Measurements from ENCODE around the gene KCNH1. TPM values are rescaled to one million over a fixed set of nuclear protein-coding genes. Genes with fewer than 3 reads are reported as not detected.

The KCNH1 gene
- total RNA-seq, 1 experiment from 2014 or later: not detected

DNA sequence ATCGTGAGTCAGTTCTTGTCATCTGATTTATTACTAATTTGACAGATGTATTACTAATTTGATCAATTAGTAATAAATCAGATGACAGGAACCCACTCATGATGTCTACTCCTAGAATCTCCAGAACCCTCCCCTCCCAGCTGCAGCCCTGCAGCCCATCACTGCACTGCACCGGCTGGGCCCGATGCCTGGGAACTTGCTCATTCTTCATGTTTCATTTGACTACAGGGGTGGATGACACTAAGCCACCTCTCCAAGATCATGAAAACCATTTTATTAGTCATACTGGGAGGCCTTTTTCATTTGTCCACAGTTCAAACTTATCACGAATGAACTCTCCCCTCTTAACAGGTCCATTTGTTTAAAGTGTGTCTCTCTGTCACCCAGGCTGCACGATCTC is 41.0 kb downstream of the KCNH1 start (continued):
- TF ChIP-seq ZBTB33 (IDR thresholded peaks at IDR 0.05; ENCODE audit: extremely low read depth, insufficient replicate concordance, low read length): no peak
- TF ChIP-seq TCF7L2 (IDR thresholded peaks at IDR 0.05; ENCODE audit: borderline replicate concordance, extremely low read depth, insufficient read depth, insufficient read length): no peak

GRCh38 chr1:211091867-211092266 is 42.1 kb downstream of the KCNH1 start:
- Histone ChIP-seq H3K27ac (ENCODE audit: low read depth, low read length) (no peak overlapping the region), H3K79me2 (ENCODE audit: insufficient read depth, low read length) (no peaks in the 10 kb centered on the region), H3K9ac (ENCODE audit: low read length) (no peak overlapping the region), H2AFZ (ENCODE audit: low read depth, low read length, poor library complexity, severe bottlenecking) (no peak overlapping the region), H3K27me3 (ENCODE audit: insufficient read depth, low read length) (peaks cover 47% of the 10 kb centered on the region), H3K9me2 (ENCODE audit: insufficient read depth) (no peaks in the 10 kb centered on the region), H3K4me2 (ENCODE audit: low read length) (no peak overlapping the region), H3K4me1 (ENCODE audit: control insufficient read depth in 1 of 2, insufficient read depth in 2 of 2, low read length in 2 of 2) (no peaks in the 10 kb centered on the region), H3K36me3 (ENCODE audit: control insufficient read depth in 1 of 2, insufficient read depth in 2 of 2, low read length in 2 of 2) (no peaks in the 10 kb centered on the region), H4K20me1 (ENCODE audit: insufficient read depth) (no peaks in the 10 kb centered on the region), H3K4me3 (replicated peaks in 1 of 2; ENCODE audit: low read depth in 1 of 2, low read length in 2 of 2) (no peak overlapping the region), H3K9me3 (ENCODE audit: control insufficient read depth in 1 of 2, insufficient read depth in 1 of 2, low read depth in 1 of 2, low read length in 2 of 2) (no peaks in the 10 kb centered on the region)
- no TSS peak for BruUV-seq (replicated peaks)
- POLR2A ChIA-PET: no interaction called here
- intact Hi-C loops (cut with micrococcal nuclease): no loop called here
- ATAC-seq (no peak), DNase-seq (ENCODE audit: low read depth, low spot score) (no peak)
- RAD21 ChIA-PET (ENCODE audit: low non-redundant PET in 1 of 2, low total read pairs in 2 of 2, uncharacterized antibody in 2 of 2, unreplicated experiment in 2 of 2): no interaction called here
- CTCF ChIA-PET: no interaction called here
- TF ChIP-seq YY1 (IDR thresholded peaks at IDR 0.05; ENCODE audit: extremely low read depth, insufficient replicate concordance, low read depth, low read length): no peak
- no peak for TF ChIP-seq SRF (IDR thresholded peaks at IDR 0.05; ENCODE audit: low read depth)
- no peak for TF ChIP-seq EZH2 (IDR thresholded peaks at IDR 0.05)
- TF ChIP-seq ZBTB33 (IDR thresholded peaks at IDR 0.05; ENCODE audit: extremely low read depth, insufficient replicate concordance, low read length): no peak
- no peak for TF ChIP-seq CTCF (IDR thresholded peaks at IDR 0.05 in 2 of 3, conservative IDR thresholded peaks at IDR 0.05 in 1 of 3; ENCODE audit: borderline replicate concordance in 1 of 3, insufficient read depth in 1 of 3, low read depth in 2 of 3, low read length in 2 of 3)
- TF ChIP-seq POLR2A (IDR thresholded peaks at IDR 0.05; ENCODE audit: borderline replicate concordance, extremely low read depth, insufficient read depth, insufficient read length): no peak
- TF ChIP-seq RAD21 (IDR thresholded peaks at IDR 0.05; ENCODE audit: low read depth): no peak

Measured in HCT116 (cell line).